ENCODE results near the gene TRAPPC4.
A peak's percentile ranks its signal among the peaks of the same experiment; 100 is the strongest.
"Not testable (repeated sequence)": the region's sequence is repeated elsewhere in the genome, so short reads cannot be mapped to it uniquely, and the experiment has no call there.

Gene TRAPPC4

GRCh38 chr11:119018074-119018938 is at the start of gene TRAPPC4, which contains the start of gene RPS25:
Gene TRAPPC4 (plus strand): TSS chr11:119018766. CDS start chr11:119018796, 30 bp downstream.
Gene RPS25 (minus strand): TSS chr11:119018343. CDS start chr11:119018284, 59 bp downstream.
- FAIRE-seq (peak; percentile 34), DNase-seq (ENCODE audit: low spot score) (peak; percentile 88)

DNA sequence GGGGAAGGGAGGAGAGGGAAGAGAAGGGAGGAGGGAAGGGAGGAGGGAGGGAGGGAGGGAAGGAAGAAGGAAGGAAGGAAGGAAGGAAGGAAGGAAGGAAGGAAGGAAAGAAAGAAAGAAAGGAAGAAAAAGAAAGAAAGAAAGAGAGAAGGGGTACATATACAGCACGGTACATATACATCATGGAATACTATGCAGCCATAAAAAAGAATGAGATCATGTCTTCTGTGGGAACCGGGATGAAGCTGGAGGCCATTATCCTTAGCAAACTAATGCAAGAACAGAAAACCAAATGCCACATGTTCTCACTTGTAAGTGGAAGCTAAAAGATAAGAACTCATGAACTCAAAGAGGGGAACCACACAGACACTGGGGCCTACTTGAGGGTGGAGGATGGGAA is 49.1 kb upstream of the TRAPPC4 start:
- DNase-seq (ENCODE audit: low spot score); FAIRE-seq: not testable (repeated sequence)

GRCh38 chr11:118971646-118972045 is 46.9 kb upstream of the TRAPPC4 start, which contains the start of gene FOXR1:
Gene FOXR1 (plus strand): TSS chr11:118971761. CDS start chr11:118971932, 171 bp downstream.
- FAIRE-seq (no peak), DNase-seq (ENCODE audit: low spot score) (no peak)

DNA sequence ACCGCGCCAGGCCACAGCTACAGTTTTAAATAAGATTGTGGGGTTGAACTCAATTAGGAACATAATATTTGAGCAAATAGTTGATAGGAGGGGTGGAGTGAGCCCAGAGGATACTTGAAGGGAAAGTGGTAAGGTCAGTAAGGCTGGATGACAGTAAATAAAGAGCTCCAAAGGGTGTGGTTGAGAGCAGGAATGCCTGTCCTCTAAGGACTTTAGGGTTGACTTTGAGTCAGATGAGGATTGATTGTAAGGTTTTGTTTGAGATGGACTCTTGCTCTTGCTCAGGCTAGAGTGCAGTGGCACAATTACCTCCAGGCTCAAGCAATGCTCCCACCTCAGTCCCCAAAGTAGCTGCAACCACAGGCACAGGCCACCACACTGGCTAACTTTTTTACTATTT is 44.6 kb upstream of the TRAPPC4 start:
- no peak for DNase-seq (ENCODE audit: low spot score)
- FAIRE-seq, result no peak

DNA sequence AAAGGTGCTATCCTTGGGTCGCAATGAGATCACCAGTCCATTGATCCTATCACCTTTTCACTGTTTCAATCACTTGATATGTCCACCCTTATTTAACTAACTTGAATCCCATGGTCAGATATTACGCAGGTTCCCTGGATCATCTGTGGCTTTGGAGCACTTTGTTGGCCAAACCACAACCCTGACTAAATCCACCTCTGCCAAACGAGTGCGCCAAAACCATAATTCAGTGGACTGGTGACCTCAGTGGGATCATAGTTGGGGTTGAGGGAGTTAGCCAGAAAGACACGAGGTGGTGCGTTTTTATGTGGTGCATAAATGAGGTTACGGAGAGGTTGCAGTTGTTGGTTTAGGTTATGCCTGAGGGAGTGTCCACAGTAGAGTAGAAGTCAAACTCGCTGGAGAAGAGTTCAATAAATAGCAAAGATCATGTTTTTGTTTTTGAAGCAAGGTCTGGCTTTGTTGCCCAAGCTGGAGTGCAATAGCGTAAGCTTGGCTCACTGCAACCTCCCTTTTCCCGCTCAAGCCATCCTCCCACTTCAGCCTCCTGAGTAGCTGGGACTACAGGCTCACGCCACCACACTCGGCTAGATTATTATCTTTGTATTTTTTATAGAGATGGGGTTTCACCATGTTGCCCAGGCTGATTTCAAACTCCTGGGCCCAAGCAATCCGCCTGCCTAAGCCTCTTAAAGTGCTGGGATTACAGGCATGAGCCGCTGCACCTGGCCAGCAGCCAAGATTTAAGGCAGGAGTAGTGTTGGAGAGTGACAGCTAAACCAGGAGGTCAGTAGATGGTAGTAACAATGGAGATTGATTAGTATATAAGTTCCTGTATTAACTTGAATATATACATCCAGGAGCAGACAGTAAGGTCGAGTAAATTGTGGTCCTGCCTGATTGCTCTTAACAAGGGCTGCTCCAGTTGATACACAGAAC is 42.5 kb upstream of the TRAPPC4 start:
- DNase-seq (ENCODE audit: low spot score), result no peak
- no peak for FAIRE-seq

- no peak for DNase-seq (ENCODE audit: low spot score)
- no peak for FAIRE-seq
Observed at GRCh38 chr11:118979434-118979833, 39.1 kb upstream of the TRAPPC4 start.

GRCh38 chr11:118980191-118980881 is 38.2 kb upstream of the TRAPPC4 start:
- FAIRE-seq (no peak), DNase-seq (ENCODE audit: low spot score) (no peak)

- not testable (repeated sequence) for FAIRE-seq; DNase-seq (ENCODE audit: low spot score)
Observed at GRCh38 chr11:118984337-118984736, 34.2 kb upstream of the TRAPPC4 start.

DNA sequence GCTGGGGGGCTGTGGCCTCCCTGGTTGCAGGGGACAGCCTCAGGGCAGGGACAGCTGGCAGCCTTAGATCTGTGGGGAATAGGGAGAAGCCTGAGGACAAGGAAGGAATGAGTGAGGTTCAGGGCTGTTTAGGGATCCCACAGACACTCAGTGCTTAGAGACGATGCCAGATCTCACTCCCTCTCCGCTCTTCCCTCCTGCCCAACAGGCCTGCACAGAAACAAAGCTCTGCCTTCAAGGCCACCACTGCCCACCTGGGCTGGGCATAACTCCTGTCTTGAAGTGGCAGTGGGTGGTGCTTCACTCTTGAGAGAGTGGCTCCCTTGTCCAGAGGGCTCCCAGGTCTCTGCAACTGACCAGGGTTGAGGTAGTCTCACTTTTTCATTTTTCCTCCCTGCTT is 33.7 kb upstream of the TRAPPC4 start:
- FAIRE-seq, result no peak

GRCh38 chr11:118988280-118988679 is 30.3 kb upstream of the TRAPPC4 start:
- FAIRE-seq, result no peak
- no peak for DNase-seq (ENCODE audit: low spot score)

More for the DNA sequence above, 33.7 kb upstream of the TRAPPC4 start:
- DNase-seq (ENCODE audit: low spot score), result no peak

DNA sequence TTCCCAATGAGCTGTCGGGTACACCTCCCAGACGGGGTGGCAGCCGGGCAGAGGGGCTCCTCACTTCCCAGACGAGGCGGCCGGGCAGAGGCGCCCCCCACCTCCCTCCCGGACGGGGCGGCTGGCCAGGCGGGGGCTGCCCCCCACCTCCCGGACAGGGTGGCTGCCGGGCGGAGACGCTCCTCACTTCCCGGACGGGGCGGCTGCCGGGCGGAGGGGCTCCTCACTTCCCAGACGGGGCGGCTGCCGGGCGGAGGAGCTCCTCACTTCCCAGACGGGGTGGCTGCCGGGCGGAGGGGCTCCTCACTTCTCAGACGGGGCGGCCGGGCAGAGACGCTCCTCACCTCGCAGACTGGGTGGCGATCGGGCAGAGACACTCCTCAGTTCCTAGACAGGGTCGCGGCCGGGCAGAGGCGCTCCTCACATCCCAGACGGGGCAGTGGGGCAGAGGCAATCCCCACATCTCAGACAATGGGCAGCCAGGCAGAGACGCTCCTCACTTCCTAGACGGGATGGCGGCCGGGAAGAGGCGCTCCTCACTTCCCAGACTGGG is 27.0 kb upstream of the TRAPPC4 start:
- FAIRE-seq; DNase-seq (ENCODE audit: low spot score): not testable (repeated sequence)

GRCh38 chr11:118996926-118997626 is 21.5 kb upstream of the TRAPPC4 start:
- no peak for FAIRE-seq

GRCh38 chr11:118997627-118998387 is 20.8 kb upstream of the TRAPPC4 start, which contains the start of gene CENATAC:
Gene CENATAC (plus strand): TSS chr11:118998138. CDS start chr11:118998198, 60 bp downstream.
- DNase-seq (ENCODE audit: low spot score) (peak; percentile 75), FAIRE-seq (no peak)

More at GRCh38 chr11:118996926-118997626, 21.5 kb upstream of the TRAPPC4 start:
- DNase-seq (ENCODE audit: low spot score), result no peak

- no peak for FAIRE-seq
- DNase-seq (ENCODE audit: low spot score), result no peak
Observed at GRCh38 chr11:118998388-118998717, 20.2 kb upstream of the TRAPPC4 start.

GRCh38 chr11:118998822-118999221 is 19.7 kb upstream of the TRAPPC4 start:
- FAIRE-seq, result peak; percentile 84
- peak; percentile 75 for DNase-seq (ENCODE audit: low spot score)

GRCh38 chr11:119000906-119001305 is 17.7 kb upstream of the TRAPPC4 start:
- no peak for FAIRE-seq
- peak; percentile 23 for DNase-seq (ENCODE audit: low spot score)

DNA sequence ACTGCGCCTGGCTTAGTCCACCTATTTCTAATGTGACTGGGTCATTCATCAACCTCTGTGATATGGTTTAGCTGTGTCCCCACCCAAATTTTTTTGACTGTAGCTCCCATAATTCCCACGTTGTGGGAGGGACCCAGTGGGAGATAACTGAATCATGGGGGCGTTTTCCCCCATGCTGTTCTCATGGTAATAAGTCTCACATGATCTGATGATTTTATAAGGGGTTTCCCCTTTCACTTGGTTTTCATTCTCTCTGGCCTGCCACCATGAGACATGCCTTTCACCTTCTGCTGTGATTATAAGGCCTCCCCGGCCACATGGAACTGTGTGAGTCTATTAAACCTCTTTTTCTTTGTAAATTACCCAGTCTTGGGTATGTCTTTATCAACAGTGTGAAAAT is 11.9 kb upstream of the TRAPPC4 start:
- DNase-seq (ENCODE audit: low spot score), result no peak
- FAIRE-seq, result no peak

GRCh38 chr11:119011476-119012053 is 7.0 kb upstream of the TRAPPC4 start:
- no peak for FAIRE-seq
- DNase-seq (ENCODE audit: low spot score), result no peak

GRCh38 chr11:119012629-119013170 is 5.9 kb upstream of the TRAPPC4 start:
- FAIRE-seq (no peak), DNase-seq (ENCODE audit: low spot score) (no peak)
